HEK293T (cell line): ENCODE results near the gene ARHGAP27.

Source experiments
- CTCF ChIA-PET: fragments of 350-600 bp; formaldehyde crosslinking; extraction: SDS; loops from one replicate; lab custom pipeline; 2021; ENCODE audit warnings: antibody characterized with exemption, inconsistent platforms; lab: Yijun Ruan, JAX
- POLR2A ChIA-PET: fragments of 350-600 bp; formaldehyde crosslinking; extraction: SDS; loops from one replicate; lab custom pipeline; 2020; ENCODE audit warnings: antibody characterized with exemption, inconsistent platforms; lab: Yijun Ruan, JAX
- DNase-seq: peaks from one replicate; pipeline ENCODE4 v3.0.0; 2012; ENCODE audit warnings: mixed read lengths; ENCODE audit errors: extremely low spot score
- ARNT ChIP-seq: fragments of 450-650 bp; IDR thresholded peaks from 2 replicates; pipeline ENCODE4 v1.6.1; 2017; ENCODE audit warnings: mild to moderate bottlenecking
- BHLHE40 ChIP-seq: fragments of 450-650 bp; IDR thresholded peaks from 2 replicates; pipeline ENCODE4 v1.6.1; 2016; ENCODE audit warnings: mild to moderate bottlenecking, moderate library complexity, borderline replicate concordance
- CTBP1 ChIP-seq: fragments of 450-650 bp; IDR thresholded peaks from 2 replicates; pipeline ENCODE4 v1.6.1; 2016; ENCODE audit warnings: borderline replicate concordance
- ELF4 ChIP-seq: fragments of 450-650 bp; IDR thresholded peaks from 2 replicates; pipeline ENCODE4 v1.6.1; 2017; ENCODE audit warnings: antibody characterized with exemption
- FOXA1 ChIP-seq: fragments of 450-650 bp; IDR thresholded peaks from 2 replicates; pipeline ENCODE4 v1.6.1; 2016; ENCODE audit warnings: mild to moderate bottlenecking
- FOXK2 ChIP-seq: fragments of 450-650 bp; IDR thresholded peaks from 2 replicates; pipeline ENCODE4 v1.6.1; 2016; ENCODE audit warnings: mild to moderate bottlenecking
- FOXM1 ChIP-seq: fragments of 450-650 bp; IDR thresholded peaks from 2 replicates; pipeline ENCODE4 v1.6.1; 2017; ENCODE audit warnings: mild to moderate bottlenecking, borderline replicate concordance
- HDGF ChIP-seq: fragments of 450-650 bp; IDR thresholded peaks from 2 replicates; pipeline ENCODE4 v1.6.1; 2017; ENCODE audit warnings: antibody characterized with exemption, borderline replicate concordance
- L3MBTL2 ChIP-seq: fragments of 450-650 bp; conservative IDR thresholded peaks from 2 replicates; pipeline ENCODE4 v1.6.1; 2016; ENCODE audit warnings: mild to moderate bottlenecking
- LEF1 ChIP-seq: fragments of 450-650 bp; IDR thresholded peaks from 2 replicates; pipeline ENCODE4 v1.6.1; 2017; ENCODE audit warnings: mild to moderate bottlenecking, borderline replicate concordance
- NFRKB ChIP-seq: fragments of 450-650 bp; IDR thresholded peaks from 2 replicates; pipeline ENCODE4 v1.6.1; 2016; ENCODE audit warnings: mild to moderate bottlenecking, moderate library complexity
- PKNOX1 ChIP-seq: fragments of 450-650 bp; IDR thresholded peaks from 2 replicates; pipeline ENCODE4 v1.6.1; 2016
- SP1 ChIP-seq: fragments of 450-650 bp; IDR thresholded peaks from 2 replicates; pipeline ENCODE4 v1.6.1; 2017
- SUZ12 ChIP-seq: fragments of 450-650 bp; IDR thresholded peaks from 2 replicates; pipeline ENCODE4 v1.6.1; 2016; ENCODE audit warnings: mild to moderate bottlenecking
- TARDBP ChIP-seq: fragments of 450-650 bp; IDR thresholded peaks from 2 replicates; pipeline ENCODE4 v1.6.1; 2016
- ZNF384 ChIP-seq: fragments of 450-650 bp; IDR thresholded peaks from 2 replicates; pipeline ENCODE4 v1.6.1; 2016

ARHGAP27 gene

GRCh38 chr17:45423304-45423974 is 9.2 kb downstream of the ARHGAP27 start:
- TF ChIP-seq ARNT (no peak), L3MBTL2 (no peak), FOXK2 (no peak), SUZ12 (no peak), FOXM1 (no peak), TARDBP (no peak), HDGF (no peak), FOXA1 (no peak), NFRKB (no peak)
- ChIA-PET POLR2A (no interaction called here), CTCF (no interaction called here)
- DNase-seq = no peak

- no peak for DNase-seq
- CTCF ChIA-PET = no interaction called here
- POLR2A ChIA-PET = no interaction called here
These were observed 17.4 kb downstream of the ARHGAP27 start for GRCh38 chr17:45414990-45415881.

GRCh38 chr17:45413498-45413923 is 19.2 kb downstream of the ARHGAP27 start:
- ChIA-PET CTCF (no interaction called here), POLR2A (no interaction called here)
- TF ChIP-seq ARNT (no peak), CTBP1 (no peak), LEF1 (no peak), FOXK2 (no peak), FOXM1 (no peak), SP1 (no peak), NFRKB (no peak), FOXA1 (no peak), HDGF (no peak), TARDBP (no peak), BHLHE40 (no peak), PKNOX1 (no peak), SUZ12 (no peak), ELF4 (no peak), ZNF384 (no peak), L3MBTL2 (no peak)
- no peak for DNase-seq

More at GRCh38 chr17:45414990-45415881, 17.4 kb downstream of the ARHGAP27 start:
- TF ChIP-seq CTBP1 (no peak), FOXA1 (no peak), PKNOX1 (peak; percentile 31; the same call in 1 of the 2 replicates)

GRCh38 chr17:45411348-45412105 is 21.1 kb downstream of the ARHGAP27 start:
- CTCF ChIA-PET = interaction anchor here (1.1 to 1.3 kb wide), 2 partner anchors 14 to 17 kb away, joined by 3 to 4 read pairs; no protein-coding TSS in a partner anchor
- TF ChIP-seq NFRKB (no peak), ZNF384 (no peak), CTBP1 (no peak), ELF4 (no peak), BHLHE40 (no peak), SP1 (no peak), PKNOX1 (no peak), LEF1 (no peak), HDGF (no peak), FOXA1 (no peak), L3MBTL2 (no peak), SUZ12 (no peak)
- DNase-seq = no peak
- POLR2A ChIA-PET = no interaction called here

GRCh38 chr17:45410144-45411091 is 22.3 kb downstream of the ARHGAP27 start:
- POLR2A ChIA-PET = interaction anchor here (1.7 kb wide), 1 partner anchor 12 kb away, joined by 5 read pairs; no protein-coding TSS in a partner anchor
- no peak for TF ChIP-seq L3MBTL2
- TF ChIP-seq ARNT = no peak
- no peak for TF ChIP-seq ELF4
- TF ChIP-seq CTBP1 = no peak
- TF ChIP-seq ZNF384 = no peak
- no peak for TF ChIP-seq NFRKB
- TF ChIP-seq LEF1 = no peak
- TF ChIP-seq SP1 = no peak
- no peak for TF ChIP-seq FOXK2
- no peak for TF ChIP-seq HDGF
- no peak for TF ChIP-seq TARDBP
- TF ChIP-seq SUZ12 = no peak
- TF ChIP-seq PKNOX1 = no peak
- TF ChIP-seq FOXM1 = no peak
- TF ChIP-seq FOXA1 = no peak
- TF ChIP-seq BHLHE40 = no peak
- CTCF ChIA-PET = no interaction called here
- no peak for DNase-seq
